NK-92 (cell line): ENCODE measurements around the gene ALDH1B1.

Experiments
- DNase-seq: peaks from one replicate; lab custom pipeline; 2025; ENCODE audit not compliant: unreplicated experiment; lab: John Stamatoyannopoulos, UW

ALDH1B1 gene

GRCh38 chr9:38437193-38437823, 44.8 kb downstream of the ALDH1B1 start:
- no peak for DNase-seq

- no peak for DNase-seq
Observed at GRCh38 chr9:38439291-38439915, 46.9 kb downstream of the ALDH1B1 start.

GRCh38 chr9:38439916-38440301, 47.4 kb downstream of the ALDH1B1 start:
- no peak for DNase-seq

DNA sequence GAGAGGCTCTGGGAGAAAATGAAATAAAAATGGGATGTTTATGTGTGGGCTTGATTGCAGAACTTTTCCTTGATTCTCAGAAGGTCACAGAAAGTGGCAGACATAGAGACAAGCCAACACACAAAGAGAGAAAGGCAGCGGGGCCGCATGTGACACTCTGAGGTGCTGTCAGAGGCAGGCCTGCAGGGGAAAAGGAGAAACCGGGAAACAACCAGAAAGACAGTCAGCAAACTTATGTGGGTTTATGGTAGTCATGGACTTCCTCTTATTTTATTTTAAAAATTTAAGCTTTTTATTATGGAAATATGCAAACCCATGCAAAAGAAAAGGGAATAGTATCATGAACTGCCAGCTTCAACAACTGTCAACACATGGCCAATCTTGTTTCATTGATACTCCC, 48.0 kb downstream of the ALDH1B1 start:
- no peak for DNase-seq

- no peak for DNase-seq
Observed at GRCh38 chr9:38441347-38442085, 49.0 kb downstream of the ALDH1B1 start.

- no peak for DNase-seq
Observed at GRCh38 chr9:38442473-38443096, 50.1 kb downstream of the ALDH1B1 start.

DNA sequence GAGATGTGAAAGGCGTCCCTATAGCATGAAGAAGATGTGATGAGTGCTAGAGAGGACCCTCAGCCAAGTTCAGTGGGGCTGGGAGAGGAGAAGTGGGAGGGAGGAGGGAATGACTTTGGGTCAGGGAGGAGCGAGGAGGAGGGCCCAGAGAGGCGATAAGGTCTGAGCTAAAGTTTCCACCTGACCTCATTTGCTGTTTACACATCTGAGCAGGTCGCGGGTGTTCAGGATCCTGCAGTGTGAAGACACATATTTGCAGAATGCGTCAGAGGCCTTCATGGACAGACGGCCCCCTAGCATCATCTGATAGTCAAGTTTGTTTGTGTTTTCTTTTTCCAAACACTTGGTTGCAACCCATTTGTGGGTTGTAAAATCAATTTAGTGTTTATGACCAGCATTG, 50.7 kb downstream of the ALDH1B1 start:
- DNase-seq: no peak

DNA sequence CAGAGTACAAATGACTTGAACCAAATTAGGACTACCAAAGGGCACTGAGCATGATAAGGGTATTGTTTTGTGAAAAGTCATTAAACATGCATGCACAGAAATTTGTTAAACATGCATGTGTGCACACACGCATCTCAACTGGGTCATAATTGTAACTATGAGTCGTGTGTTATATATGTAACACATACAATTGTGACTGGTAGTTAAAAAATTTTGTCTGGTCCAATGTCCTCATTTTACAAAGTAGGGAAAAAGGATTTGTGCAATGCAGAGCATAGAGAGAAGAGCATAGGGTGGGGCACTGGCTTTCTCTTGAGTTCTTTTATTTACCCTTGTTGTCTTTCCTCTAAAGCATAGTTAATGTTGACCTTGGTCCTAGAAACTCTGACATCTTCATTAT, 51.1 kb downstream of the ALDH1B1 start:
- no peak for DNase-seq

DNA sequence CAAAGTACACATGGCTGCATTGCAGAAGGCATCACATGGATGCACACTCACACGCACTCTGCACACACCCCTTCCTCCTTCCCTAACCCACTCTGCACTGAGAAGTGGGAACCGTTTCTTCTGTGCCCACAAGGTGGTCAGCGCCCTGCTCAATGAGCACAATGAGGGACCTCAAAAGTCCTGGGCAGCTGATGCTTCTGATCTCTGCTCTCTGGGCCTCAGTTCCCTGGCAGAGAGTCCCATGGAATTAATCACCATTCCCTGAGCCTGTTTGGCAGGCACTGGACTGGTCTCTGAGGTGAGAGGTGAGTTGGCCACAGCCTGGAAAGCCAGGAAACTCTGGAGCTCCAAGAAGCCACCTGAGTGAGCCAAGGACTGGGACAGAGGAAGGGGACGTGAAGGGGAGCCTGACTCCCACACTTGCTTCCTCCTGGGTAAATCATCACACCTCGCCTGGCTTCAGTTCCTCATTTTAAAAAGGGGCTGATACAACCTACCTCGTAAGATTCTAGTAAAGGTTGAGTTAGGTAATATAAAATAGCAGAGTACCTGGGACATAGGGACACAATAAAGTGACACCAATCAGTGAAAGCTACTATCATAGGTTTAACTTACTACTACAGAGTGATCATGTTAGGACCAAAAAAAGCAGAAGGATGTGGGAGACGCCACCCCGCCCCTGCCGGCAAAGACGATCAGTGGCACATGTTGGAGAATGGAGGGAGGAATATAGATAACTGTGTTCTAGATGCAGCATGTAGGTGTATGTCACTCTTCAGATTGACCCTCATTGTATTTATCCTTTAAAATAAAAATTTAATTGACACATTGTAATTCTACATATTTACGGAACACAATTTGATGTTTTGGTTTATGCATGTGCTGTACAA, 52.9 kb downstream of the ALDH1B1 start:
- DNase-seq: no peak

GRCh38 chr9:38447703-38448102, 55.2 kb downstream of the ALDH1B1 start:
- no peak for DNase-seq
